Measurements from ENCODE around the gene PLSCR5.

The PLSCR5 gene

GRCh38 chr3:146543461-146544001 lies 61.6 kb downstream of the PLSCR5 start:
- no peak for DNase-seq

DNA sequence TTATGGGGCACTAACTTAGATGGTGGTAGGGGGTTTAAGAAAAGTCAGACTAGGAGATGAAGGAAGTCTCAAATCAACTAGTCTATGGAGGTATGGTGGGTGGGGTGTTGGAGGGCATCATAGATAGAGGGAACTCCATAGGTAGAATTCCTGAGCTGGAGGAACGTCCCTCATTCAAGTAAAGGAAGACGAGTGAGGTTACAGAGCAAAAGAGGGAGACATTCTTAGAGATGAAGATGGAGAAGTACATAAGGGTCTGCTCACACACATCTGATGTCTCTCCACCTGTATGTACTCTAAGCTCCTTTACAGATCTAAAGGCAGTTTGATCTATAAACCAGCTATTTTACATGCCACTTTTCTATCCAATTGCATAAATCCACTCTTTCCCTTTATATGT lies 62.2 kb downstream of the PLSCR5 start:
- no peak for DNase-seq

DNA sequence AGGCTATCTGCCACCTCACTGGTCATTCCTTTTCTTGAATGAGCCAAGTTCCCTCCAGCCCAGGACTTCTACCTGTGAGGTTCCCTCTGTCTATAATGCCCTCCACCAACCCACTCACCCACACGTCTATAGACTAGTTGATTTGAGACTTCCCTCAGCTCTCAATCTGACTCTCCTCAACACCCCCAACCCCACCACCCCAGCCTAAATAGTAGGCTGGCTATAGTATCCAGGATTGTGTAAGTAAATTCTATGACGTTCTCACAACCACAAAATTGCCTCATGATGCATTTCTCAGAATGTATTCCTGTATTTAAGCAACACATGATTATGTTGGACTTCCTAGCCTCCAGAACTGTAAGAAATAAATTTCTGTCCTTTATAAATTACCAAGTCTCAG lies 63.0 kb downstream of the PLSCR5 start:
- DNase-seq = no peak

DNA sequence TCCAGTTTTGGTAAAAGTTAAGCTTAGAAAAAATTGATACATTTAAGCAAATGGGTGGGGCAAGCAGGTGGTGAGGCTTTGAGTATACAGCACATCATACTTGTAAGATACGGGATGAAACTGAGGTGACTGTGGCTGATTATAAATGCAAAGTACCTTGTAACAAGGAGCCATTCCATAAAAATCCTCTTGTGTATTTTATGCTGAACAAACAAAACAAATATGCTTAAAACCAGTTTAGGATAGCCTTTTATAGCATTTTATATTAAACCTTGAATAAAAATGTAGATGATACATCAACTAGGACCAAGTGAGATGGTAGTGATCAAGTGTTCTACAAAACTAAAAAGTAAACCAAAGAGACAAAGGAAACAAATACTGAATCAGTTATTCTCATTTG lies 64.2 kb downstream of the PLSCR5 start:
- no peak for DNase-seq

DNA sequence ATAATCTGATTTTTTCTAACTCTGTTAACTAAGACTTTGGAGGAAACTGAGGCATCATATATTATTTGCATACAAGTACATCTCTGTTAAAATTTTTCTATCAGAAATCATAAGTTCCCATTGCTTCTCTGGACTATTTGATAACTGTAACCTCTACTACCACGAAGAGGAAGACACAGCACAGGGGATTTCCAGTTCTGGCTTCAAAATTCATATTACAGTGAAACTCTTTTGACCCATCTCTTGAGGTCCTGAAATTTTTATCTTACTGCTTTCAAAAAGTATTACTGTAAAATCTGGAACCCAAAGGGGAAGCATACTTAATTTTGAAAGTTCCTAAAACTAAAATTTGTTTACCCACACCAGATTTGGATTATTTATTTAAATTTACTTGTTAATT lies 64.9 kb downstream of the PLSCR5 start:
- DNase-seq = no peak

- no peak for DNase-seq
Measured at GRCh38 chr3:146539315-146539714, 65.8 kb downstream of the PLSCR5 start.

DNA sequence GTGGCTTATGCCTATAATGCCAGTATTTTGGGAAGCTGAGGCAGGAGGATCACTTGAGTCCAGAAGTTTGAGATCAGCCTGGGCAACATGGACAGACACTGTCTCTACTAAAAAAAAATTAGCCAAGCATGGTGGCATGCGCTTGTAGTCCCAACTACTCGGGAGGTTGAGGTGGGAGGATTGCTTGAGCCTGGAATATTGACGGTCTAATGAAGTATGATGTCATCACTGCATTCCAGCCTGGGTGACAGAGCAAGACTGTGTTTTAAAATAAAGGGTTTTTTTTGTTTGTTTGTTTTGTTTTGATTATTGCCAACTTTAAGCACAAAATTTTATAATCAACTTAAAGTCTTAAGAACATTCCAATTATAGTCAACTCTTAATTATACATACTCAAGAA lies 67.5 kb downstream of the PLSCR5 start:
- peak; percentile 59 for DNase-seq

- peak; percentile 78 for DNase-seq
Measured at GRCh38 chr3:146536681-146537080, 68.5 kb downstream of the PLSCR5 start.
